Forelimb muscle (tissue), 1 donor: Measurements from ENCODE around the gene SERPINB13. TPM values are rescaled to one million over a fixed set of nuclear protein-coding genes. Genes with fewer than 3 reads are reported as not detected.

ENCODE experiments used
- DNase-seq: peaks from one replicate; pipeline ENCODE4 v3.0.0-alpha.2; 2013; ENCODE audit warnings: low read depth
- polyA plus RNA-seq: library from polyadenylated mRNA; unstranded; fragments of 120-200 nt; gene quantifications from one replicate; pipeline ENCODE4 v1.2.1, GENCODE V29; 2013; ENCODE audit not compliant: insufficient read length

Gene SERPINB13, protein sequence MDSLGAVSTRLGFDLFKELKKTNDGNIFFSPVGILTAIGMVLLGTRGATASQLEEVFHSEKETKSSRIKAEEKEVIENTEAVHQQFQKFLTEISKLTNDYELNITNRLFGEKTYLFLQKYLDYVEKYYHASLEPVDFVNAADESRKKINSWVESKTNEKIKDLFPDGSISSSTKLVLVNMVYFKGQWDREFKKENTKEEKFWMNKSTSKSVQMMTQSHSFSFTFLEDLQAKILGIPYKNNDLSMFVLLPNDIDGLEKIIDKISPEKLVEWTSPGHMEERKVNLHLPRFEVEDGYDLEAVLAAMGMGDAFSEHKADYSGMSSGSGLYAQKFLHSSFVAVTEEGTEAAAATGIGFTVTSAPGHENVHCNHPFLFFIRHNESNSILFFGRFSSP
- not detected for polyA plus RNA-seq

DNA sequence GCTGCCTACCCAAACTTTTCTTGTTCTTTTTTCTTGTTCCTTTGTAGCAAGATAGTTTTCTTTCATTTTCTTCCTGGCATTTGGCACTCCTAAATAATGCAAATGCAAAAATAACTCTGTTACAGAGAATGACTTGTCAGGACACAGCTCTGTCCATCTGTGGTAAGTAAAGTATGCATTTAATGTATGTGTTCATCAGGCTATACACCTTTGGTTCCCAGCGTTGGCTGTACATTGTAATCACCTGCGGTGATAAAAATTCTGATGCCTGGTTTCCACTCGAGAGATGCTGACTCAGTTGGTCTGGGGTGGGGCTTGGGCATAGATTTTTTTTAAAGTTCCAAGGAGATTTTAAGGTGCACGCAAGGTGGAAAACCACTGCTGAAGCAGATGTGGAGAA lies at the start of gene SERPINB13:
TSS of gene SERPINB13 (plus strand) at position 378 of the 400 bp plus-strand sequence. CDS start 1,325 bp downstream, outside the sequence.
- no peak for DNase-seq

GRCh38 chr18:63539904-63540510 lies 47.1 kb upstream of the SERPINB13 start:
- DNase-seq: no peak

DNA sequence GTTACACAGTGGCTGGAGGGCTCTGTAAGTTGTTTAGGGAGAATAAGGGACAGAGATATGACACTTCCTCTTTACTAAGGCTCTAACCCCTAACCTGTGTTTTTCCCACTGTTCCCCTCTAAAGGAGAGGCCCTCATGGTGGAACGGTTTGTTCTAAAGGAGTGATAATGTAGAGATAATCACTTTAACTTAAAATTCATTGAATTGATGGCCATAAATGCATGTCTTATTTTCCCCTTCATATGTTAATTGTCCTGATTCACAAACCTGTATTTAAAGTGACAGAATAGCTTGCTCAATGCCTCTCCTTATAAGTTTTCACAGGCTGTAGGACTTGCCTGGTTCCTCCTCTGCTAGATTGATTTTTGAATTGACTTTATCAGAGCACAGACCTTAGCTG lies 45.1 kb upstream of the SERPINB13 start, which contains the start of gene SERPINB12:
TSS of gene SERPINB12 (plus strand) at position 301 of the 400 bp plus-strand sequence. CDS start 13,791 bp downstream, outside the sequence.
- DNase-seq: no peak

DNA sequence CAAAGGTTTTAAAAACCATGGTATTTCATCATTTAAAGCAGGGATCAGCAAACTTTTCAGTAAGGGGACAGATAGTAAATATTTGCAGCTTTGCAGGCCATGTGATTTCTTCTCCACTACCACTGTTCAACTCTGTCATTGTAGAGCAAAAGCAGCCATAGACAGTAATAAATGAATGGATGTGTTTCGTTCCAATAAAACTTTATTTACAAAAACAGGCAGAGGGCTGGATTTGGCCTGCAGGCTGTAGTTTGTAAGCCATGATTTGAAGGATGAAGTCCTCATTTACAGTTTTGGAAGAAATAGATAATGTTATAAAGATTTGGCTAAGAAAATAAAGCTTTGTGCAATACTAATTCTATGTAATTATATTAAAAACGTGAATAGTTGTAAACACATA lies 43.1 kb upstream of the SERPINB13 start:
- no peak for DNase-seq

DNA sequence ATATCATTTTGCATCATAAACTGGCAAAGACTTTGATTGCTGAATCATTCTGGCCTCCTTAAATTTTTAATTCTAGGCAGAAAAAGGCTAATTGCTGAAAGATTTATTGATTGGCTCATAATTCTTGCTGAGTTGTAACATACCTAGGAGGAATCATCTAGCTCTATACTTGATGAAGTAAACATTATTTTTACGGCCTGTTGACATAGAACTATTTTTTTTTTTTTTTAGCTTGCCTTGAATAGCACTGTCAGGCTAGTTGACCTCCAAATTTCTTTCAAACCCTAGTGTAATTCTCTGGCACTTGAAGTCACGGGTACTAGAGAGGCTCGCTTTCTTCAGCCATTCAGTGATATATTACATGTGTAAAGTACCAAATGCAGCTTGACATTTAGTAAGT lies 42.1 kb upstream of the SERPINB13 start:
- DNase-seq: no peak

DNA sequence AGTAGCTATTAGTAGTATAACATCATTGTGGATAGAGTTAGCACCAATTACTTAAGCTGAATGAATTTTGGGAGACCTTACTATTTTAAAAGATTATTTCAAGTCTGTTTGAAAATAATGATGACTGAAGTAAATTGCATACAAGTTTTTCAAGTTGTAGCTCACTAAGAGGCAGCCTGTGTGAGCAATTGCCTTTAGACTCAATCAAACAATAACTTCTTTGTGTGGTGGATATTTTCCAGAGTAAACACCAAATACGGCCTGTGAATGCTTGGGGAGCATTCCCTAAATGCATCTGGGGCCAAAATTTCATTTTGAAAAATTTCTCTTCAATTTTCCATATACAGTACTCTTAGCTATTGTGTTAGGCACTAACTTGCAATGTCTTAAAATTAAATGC lies 37.1 kb upstream of the SERPINB13 start:
- DNase-seq: no peak

- no peak for DNase-seq
Observed at GRCh38 chr18:63551769-63552168, 35.4 kb upstream of the SERPINB13 start.

- DNase-seq: no peak
Observed at GRCh38 chr18:63552581-63552980, 34.6 kb upstream of the SERPINB13 start.

GRCh38 chr18:63553081-63553480 lies 34.1 kb upstream of the SERPINB13 start:
- DNase-seq: no peak

DNA sequence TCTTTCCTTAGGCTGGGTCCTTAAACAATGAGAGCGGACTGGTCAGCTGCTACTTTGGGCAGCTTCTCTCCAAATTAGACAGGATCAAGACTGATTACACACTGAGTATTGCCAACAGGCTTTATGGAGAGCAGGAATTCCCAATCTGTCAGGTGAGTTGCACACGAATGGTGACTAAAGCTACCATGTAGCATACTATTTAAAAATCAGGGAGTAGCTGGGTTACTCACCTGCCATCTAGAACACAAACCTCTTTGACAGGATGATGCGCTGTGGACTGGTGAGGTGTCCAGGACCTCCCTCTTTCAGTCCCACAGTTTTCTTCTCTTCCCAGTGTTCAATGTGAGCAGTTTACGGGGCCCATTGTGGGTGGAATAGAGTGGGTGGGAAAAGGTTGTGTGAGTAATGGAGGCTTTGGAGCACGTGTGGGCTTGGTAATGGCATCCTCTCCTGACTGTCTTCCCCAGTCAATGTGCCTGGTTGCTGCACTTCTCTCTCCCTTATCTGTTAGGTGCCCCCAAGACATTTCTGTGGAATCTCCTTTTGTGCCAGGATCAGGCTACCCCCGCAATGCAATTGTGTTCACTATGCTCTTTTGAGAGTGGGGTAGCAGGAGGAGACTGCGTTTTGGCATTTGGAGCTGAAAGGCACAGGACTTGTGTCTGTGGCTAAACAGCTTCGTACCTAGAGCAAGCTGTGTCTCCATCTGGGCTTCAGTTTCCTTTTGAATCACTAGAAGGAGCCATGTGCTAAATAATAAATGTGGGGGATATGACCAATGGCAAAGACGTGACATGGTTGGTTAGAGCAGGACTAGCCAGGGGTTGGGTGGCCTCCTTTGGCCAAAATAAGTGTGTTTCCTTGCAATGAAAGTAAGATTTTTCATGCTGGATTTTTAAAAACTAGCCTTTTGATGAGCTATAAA lies 27.3 kb upstream of the SERPINB13 start:
- no peak for DNase-seq

DNA sequence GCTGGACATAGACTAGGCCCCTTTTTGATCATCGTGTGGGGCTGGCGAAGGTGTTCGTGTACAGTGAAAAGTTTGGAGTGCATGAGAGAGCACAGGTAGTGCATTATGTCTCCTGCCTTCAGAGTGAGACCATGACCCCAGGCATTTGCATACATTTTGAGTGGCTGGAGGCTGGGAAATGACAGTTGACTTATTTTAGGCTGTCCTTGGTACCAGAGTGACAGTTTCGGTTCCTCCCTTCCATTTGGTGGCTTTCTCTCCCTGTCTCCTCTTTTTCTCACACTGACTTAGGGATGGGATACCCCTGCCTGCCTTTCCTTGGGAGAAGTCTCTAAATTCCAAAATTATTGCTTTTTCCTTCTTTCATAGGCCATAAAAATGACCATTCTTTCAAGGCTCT lies 24.9 kb upstream of the SERPINB13 start:
- no peak for DNase-seq

- no peak for DNase-seq
Observed at GRCh38 chr18:63564021-63564420, 23.1 kb upstream of the SERPINB13 start.

GRCh38 chr18:63564561-63564960 lies 22.6 kb upstream of the SERPINB13 start:
- DNase-seq: no peak

- no peak for DNase-seq
Observed at GRCh38 chr18:63567276-63567675, 19.9 kb upstream of the SERPINB13 start.

GRCh38 chr18:63567825-63568224 lies 19.3 kb upstream of the SERPINB13 start:
- no peak for DNase-seq

DNA sequence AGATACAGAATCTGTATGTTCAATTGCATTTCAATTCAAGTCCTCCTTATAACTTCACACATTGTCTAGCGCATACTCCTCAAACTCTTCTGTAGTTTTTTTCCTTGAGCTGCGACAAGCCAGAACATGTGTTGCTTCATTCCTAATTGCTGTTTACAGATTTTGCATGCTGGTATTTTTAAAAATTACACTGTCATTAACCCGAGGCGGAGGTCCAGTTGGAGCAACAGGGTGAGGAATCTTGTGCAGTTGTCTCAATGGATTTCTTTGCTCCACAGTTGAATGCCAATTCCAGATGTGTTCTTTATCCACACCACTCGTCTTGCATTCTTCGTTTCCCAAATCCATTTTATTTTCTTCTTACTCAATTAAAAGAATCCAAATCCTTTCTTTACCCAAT lies 16.4 kb upstream of the SERPINB13 start:
- DNase-seq: no peak

GRCh38 chr18:63575681-63576080 lies 11.5 kb upstream of the SERPINB13 start:
- DNase-seq: no peak

DNA sequence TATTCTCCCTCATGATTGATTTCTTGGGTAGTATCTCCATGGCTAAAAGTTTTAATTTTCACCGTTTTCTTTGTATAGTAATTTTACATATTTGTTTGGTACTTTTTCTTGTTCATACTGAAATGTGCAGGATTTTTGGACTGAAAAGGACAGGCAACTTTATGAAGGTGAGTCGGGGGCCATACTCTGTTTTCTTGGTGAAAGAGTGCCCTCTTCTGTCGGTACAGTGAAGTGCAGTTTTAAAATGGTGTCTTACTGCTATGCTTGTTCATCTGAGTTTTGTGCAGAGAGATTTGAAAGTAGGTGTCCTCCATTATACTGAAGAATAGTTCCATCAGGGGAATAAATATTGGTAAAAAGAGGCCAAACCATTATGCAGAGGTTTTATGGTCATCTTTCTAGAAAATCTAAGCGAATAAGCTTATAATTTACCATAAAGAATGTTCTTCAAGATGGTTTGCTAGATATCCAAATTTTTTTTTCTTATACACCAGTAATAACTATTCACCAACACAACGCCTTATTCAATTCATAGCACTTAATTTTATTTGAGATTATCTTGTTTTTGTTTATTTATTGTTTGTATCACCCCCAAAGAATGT lies 8.7 kb upstream of the SERPINB13 start:
- peak; percentile 8 for DNase-seq

DNA sequence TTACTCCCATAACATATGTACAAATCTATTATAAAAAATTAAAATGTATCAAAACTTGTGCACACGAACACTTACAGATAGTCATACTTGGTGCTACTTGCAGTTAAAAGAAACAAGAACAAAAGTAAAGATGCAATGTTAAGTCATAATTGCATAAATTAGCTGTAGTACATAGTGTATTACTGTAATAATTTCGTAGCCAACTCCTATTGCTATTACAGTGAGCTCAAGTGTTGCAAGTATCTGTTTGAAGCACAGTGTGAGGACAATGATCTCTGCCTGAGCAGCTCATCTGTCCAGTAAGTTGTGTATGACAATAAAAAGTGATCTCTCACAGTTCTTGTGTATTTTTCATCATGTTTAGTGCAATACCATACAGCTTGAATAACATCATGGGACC lies 7.5 kb upstream of the SERPINB13 start:
- DNase-seq: no peak

DNA sequence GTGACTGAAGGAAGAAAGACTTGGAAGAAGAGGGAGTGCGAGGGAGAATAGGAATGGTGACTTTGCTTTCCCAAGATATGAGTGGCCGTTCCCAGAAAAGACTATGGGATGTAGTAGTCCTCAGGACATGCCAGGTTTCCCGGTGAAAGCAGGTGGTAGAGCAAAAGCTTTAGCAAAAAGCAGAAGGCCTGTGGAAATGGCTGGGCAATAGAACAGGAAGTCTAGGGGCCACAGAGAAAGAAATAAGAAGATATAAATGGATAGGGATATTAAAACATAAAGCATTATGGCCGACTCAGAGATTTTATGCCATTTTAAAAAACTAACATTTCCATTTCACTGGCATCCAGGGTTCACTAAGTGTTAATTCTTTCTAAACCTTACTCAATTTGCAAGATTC lies 1.2 kb upstream of the SERPINB13 start:
- no peak for DNase-seq

DNA sequence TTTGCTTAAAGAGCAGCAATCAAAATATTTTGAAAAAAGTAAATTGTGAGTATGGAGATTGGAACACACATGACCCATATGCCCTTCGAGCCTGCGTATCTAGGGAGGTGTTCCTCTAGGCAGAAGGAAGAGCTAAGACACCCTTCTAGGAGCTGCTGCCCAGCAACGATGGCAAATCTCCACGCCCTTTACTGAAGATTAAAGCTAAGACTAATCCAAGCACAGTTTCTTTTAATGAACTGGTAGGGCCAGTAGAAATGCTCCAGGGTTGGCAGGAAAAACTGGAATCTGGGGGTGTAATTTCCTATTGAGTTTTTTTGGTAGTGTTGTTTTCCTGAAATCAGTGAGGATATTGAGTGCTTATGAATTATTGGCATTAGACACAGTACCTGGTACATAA lies 712 bp upstream of the SERPINB13 start:
- no peak for DNase-seq

- no peak for DNase-seq
Observed at GRCh38 chr18:63588909-63589308, 1.8 kb downstream of the SERPINB13 start.
